GM21737 (cell line): ENCODE data around the gene SLC35D3.
"Not testable (repeated sequence)": the region's sequence is repeated elsewhere in the genome, so short reads cannot be mapped to it uniquely, and the experiment has no call there.

Experiments used
- ATAC-seq: cut with Tn5 transposase; IDR thresholded peaks from one replicate; pipeline ENCODE4 v1.9.1; 2021; ENCODE audit warnings: mild to moderate bottlenecking, moderate library complexity; ENCODE audit not compliant: unreplicated experiment

Gene SLC35D3

GRCh38 chr6:136963259-136963658 lies 41.2 kb downstream of the SLC35D3 start:
- no peak for ATAC-seq

DNA sequence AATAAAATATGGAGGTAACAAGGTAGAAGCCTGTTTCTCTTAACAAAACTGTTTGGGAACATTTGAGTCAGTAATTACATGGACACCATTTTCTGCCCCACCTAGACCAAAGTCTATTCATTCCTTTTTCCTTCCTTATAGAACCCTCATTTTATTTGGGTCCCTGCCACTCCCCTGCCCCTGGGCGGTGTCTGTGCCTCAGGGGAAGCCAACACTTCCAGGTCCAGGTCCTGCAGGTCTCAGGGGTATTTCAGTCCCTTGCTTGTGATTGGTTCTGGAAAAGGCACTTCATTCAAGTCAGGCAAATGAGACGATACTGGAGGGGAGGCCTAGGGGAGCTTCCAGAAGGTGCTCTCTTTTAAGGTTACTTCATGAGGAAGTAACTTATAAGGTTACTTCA lies 42.3 kb downstream of the SLC35D3 start:
- no peak for ATAC-seq

- peak; percentile 85 for ATAC-seq
These were observed 46.0 kb downstream of the SLC35D3 start for GRCh38 chr6:136967876-136968752.

DNA sequence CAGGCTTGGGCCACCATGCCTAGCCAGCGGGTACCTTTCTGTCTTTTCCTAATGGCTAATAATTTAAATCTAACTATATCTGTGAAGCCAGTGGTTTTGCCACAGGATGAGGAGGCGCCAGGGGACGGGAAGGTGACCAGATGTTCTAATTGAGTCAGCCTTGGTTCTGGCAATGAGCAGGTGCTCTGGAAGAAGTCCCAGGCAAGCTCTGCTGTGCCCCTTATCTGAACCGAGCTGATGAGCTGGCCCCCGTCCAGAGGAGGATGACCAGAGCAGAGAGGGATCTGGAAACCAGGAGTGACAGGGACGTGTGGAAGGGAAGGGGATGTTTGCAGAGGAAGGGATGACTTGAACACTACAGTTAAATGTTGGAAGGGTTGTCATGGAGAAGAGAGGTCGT lies 46.7 kb downstream of the SLC35D3 start:
- no peak for ATAC-seq

- ATAC-seq: no peak
These were observed 47.3 kb downstream of the SLC35D3 start for GRCh38 chr6:136969433-136969832.

GRCh38 chr6:136969930-136970329 lies 47.8 kb downstream of the SLC35D3 start:
- ATAC-seq: no peak

DNA sequence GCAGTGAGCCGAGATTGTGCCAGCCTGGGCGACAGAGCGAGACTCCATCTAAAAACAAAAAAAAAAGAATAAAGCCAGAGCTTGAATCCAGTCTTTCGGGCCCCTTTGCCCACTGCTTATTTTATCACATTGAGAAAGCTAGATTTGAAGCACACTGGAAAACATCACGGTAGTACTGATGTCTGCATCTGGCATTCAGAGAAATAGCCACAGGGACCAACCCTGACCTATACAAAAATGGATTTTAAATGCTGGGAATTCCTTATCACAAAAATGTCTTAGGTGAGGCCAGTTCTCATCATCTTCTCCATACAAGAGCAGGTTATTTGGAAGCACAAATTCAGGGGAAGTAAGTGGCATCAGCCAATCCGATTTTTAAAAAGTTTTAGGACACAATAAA lies 49.5 kb downstream of the SLC35D3 start:
- no peak for ATAC-seq

- not testable (repeated sequence) for ATAC-seq
These were observed 51.7 kb downstream of the SLC35D3 start for GRCh38 chr6:136973781-136974180.
